Body of pancreas (tissue), 4 donors: ENCODE measurements around the gene KLF12.

Source experiments
- CTCF ChIP-seq, 7 experiments: fragments of 450-650 bp in 4 of 7; fragments of 200-600 bp in 3 of 7; sonication (generic) in 3 of 7; IDR thresholded peaks; one replicate each; pipeline ENCODE4 v1.5.1; 2016 to 2019; ENCODE audit warnings: antibody characterized with exemption in 7 of 7
- POLR2A ChIP-seq, 3 donors: fragments of 450-650 bp; IDR thresholded peaks; one replicate each; pipeline ENCODE4 v1.6.1; 2016; ENCODE audit warnings: antibody characterized with exemption in 3 of 3, mild to moderate bottlenecking in 2 of 3

DNA sequence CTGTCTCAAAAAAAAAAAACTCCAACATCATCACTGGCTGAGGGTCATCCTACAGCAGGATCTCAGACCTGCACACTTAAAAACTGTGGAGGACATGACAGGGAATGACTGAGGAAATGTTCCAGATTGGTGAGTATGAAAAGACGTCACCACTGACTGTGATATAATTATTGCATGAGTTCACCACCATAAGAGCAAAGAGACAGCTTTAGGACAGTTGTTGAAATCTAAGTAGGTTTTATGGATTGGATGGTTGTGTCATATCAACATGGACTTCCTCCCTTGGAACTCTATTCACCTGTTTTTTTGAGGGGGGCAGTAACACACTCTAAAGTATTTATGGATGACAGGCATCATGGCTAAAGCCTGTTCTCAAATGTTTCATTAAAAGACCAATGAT, 31.5 kb downstream of the KLF12 start:
- no peak for TF ChIP-seq POLR2A (IDR thresholded peaks at IDR 0.05)
- no peak for TF ChIP-seq CTCF (IDR thresholded peaks at IDR 0.05)
